ENCODE results near the gene DCBLD2. TPM values are rescaled to one million over a fixed set of nuclear protein-coding genes. Genes with fewer than 3 reads are reported as not detected.

DCBLD2 gene
- total and polyA plus RNA-seq, 2 donors (not counting 3 experiments of a cell fraction or from before 2014, with no cell fraction given): 28.7 to 77.3 TPM

- H3K27me3 ChIP-seq (ENCODE audit: control insufficient read depth in 2 of 2, insufficient read depth in 2 of 2, low read length in 2 of 2): no peaks in the 10 kb centered on the region
- H3K4me3 ChIP-seq (replicated peaks in 1 of 3; ENCODE audit: insufficient read depth in 1 of 3, low read depth in 1 of 3, low read length in 3 of 3): no peak overlapping the region
- peak; percentile 68 for FAIRE-seq
- H3K4me1 ChIP-seq (ENCODE audit: control insufficient read depth, extremely low read depth, insufficient read depth, low read length): peaks cover 20% of the 10 kb centered on the region
- H3K9ac ChIP-seq (replicated peaks; ENCODE audit: extremely low read depth, insufficient read depth, low read length): no peak overlapping the region
- no peak overlapping the region for H2AFZ ChIP-seq (ENCODE audit: low read depth, low read length)
- no peaks in the 10 kb centered on the region for H3K9me1 ChIP-seq (replicated peaks; ENCODE audit: control insufficient read depth, extremely low read depth, insufficient read depth, low read length)
- H3K4me2 ChIP-seq (ENCODE audit: insufficient read depth, low read length): no peak overlapping the region
- POLR2A ChIA-PET: no interaction called here
- H3K9me3 ChIP-seq (replicated peaks; ENCODE audit: control insufficient read depth, insufficient read depth, low read length): no peaks in the 10 kb centered on the region
- intact Hi-C loops (cut with micrococcal nuclease): loop anchor here (5.0 kb wide), 1 partner anchor 189 kb away; no protein-coding TSS in a partner anchor
- peak; percentile 82 for DNase-seq (ENCODE audit: low read depth, low spot score)
- BruUV-seq (replicated peaks): no TSS peak
- peaks cover 6 to 8% of the 10 kb centered on the region in 2 experiments for H3K36me3 ChIP-seq (ENCODE audit: control insufficient read depth in 2 of 2, extremely low read depth in 1 of 2, insufficient read depth in 2 of 2, low read length in 2 of 2)
- H3K79me2 ChIP-seq (ENCODE audit: control insufficient read depth, insufficient read depth, low read length): no peaks in the 10 kb centered on the region
- H3K27ac ChIP-seq (ENCODE audit: insufficient read depth, low read depth, low read length): peak overlapping the region; percentile 2
- TF ChIP-seq MAX (IDR thresholded peaks at IDR 0.05; ENCODE audit: insufficient read depth, insufficient read length) (no peak), FOS (IDR thresholded peaks at IDR 0.05; ENCODE audit: borderline replicate concordance, insufficient read depth, low read length) (peak; percentile 20), GATA2 (IDR thresholded peaks at IDR 0.05; ENCODE audit: insufficient read depth, insufficient read length, low read depth, low read length) (no peak), JUN (IDR thresholded peaks at IDR 0.05; ENCODE audit: borderline replicate concordance, insufficient read depth, insufficient read length, low read depth) (peak; percentile 52), EZH2 (IDR thresholded peaks at IDR 0.05; ENCODE audit: borderline replicate concordance, low read depth, low read length, severe bottlenecking) (no peak), CTCF (IDR thresholded peaks at IDR 0.05; ENCODE audit: extremely low read depth in 1 of 2, insufficient read depth in 1 of 2, low read depth in 1 of 2, low read length in 2 of 2) (no peak), POLR2A (IDR thresholded peaks at IDR 0.05; ENCODE audit: low read depth, low read length) (no peak), MYC (IDR thresholded peaks at IDR 0.05; ENCODE audit: low read depth, low read length) (no peak), POLR2AphosphoS5 (IDR thresholded peaks at IDR 0.05; ENCODE audit: insufficient read depth, low read depth, low read length) (no peak)
- CTCF ChIA-PET: interaction anchor here (0.9 to 2.1 kb wide), 14 partner anchors 10 to 197 kb away, joined by 3 to 36 read pairs (median 4); partner anchors contain the start of genes CPOX and ST3GAL6
- dilution Hi-C loops (cut with MboI; ENCODE audit: extremely low pct_ligation_motif_present, low sequenced_read_pairs): no loop called here
- no peaks in the 10 kb centered on the region for H4K20me1 ChIP-seq (replicated peaks; ENCODE audit: control insufficient read depth, extremely low read depth, insufficient read depth, low read length)
These were observed 109.9 kb downstream of the DCBLD2 start for GRCh38 chr3:98791341-98792325.
